Right lobe of liver (tissue), 4 donors: ENCODE results near the gene ARSA.

Experiments used
- POLR2A ChIP-seq: fragments of 450-650 bp; IDR thresholded peaks from one replicate; pipeline ENCODE4 v1.6.1; 2017; ENCODE audit warnings: antibody characterized with exemption, mild to moderate bottlenecking
- TF ChIP-seq, protein P1 (sequence below), 4 donors: fragments of 200-600 bp in 3 of 4; fragments of 450-650 bp in 1 of 4; IDR thresholded peaks; one replicate each; pipeline versions ENCODE4 v1.5.1 to v1.8.0; 2016 to 2022; ENCODE audit warnings: antibody characterized with exemption in 4 of 4, mild to moderate bottlenecking in 2 of 4
- donor health status: DM: no; HTN: no; CAD: no.
- donor health status: DM: no; HTN: no; CAD: no.
- donor health status: DM: no; HTN: yes; CAD: no.

DNA sequence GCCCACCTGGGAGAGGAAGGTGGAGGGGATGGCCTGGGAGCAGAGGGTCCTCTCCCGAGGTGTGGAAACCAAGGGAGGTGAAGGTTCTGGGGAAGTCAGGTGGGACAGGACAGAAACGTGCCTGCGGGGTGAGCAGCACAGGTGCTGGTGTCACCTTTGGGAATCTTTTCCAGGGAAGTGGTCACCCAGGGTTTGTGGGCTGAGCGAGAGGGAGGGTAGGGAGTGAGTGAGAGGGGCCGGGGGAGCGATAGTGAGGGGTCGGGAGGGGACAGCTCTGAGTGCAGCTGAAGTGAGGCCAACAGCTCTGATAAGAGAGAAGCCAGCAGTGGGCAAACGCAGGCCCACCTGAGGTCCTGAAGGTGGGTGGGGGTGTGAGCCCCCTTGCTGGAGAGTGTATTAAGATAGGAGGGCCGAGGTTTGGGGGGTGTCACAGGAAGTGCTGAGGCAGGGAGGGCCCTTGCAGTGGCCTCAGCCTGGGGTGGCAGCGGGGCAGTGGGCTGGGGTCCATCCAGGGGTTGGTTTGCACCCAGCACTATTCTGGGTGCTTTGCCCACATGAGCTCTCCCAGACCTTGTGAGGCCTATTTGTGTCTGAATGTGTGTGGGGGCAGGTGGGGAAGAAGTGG lies 43.1 kb upstream of the ARSA start:
- TF ChIP-seq, protein P1, sequence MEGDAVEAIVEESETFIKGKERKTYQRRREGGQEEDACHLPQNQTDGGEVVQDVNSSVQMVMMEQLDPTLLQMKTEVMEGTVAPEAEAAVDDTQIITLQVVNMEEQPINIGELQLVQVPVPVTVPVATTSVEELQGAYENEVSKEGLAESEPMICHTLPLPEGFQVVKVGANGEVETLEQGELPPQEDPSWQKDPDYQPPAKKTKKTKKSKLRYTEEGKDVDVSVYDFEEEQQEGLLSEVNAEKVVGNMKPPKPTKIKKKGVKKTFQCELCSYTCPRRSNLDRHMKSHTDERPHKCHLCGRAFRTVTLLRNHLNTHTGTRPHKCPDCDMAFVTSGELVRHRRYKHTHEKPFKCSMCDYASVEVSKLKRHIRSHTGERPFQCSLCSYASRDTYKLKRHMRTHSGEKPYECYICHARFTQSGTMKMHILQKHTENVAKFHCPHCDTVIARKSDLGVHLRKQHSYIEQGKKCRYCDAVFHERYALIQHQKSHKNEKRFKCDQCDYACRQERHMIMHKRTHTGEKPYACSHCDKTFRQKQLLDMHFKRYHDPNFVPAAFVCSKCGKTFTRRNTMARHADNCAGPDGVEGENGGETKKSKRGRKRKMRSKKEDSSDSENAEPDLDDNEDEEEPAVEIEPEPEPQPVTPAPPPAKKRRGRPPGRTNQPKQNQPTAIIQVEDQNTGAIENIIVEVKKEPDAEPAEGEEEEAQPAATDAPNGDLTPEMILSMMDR (IDR thresholded peaks at IDR 0.05): no peak
- no peak for TF ChIP-seq POLR2A
